Activated T-helper 17 cell treated with anti-CD3 and anti-CD28 coated beads, Interleukin-2, amount 50 U/mL, for 72 hours (primary cell): ENCODE results near the gene EPX. TPM values are rescaled to one million over a fixed set of nuclear protein-coding genes. Genes with fewer than 3 reads are reported as not detected.

ENCODE experiments used
- ATAC-seq: fragments of 150-1000 bp; cut with Tn5 transposase; replicated peaks from 2 replicates; pipeline ENCODE4 v1.10.0; 2021; ENCODE audit warnings: mild to moderate bottlenecking, moderate library complexity
- H3K27ac Mint-ChIP-seq: one replicate; pipeline ENCODE4 v1.8.0; 2022; ENCODE audit warnings: mixed read lengths
- H3K27me3 Mint-ChIP-seq: one replicate; pipeline ENCODE4 v1.8.0; 2022; ENCODE audit warnings: mixed read lengths
- H3K36me3 Mint-ChIP-seq: one replicate; pipeline ENCODE4 v1.8.0; 2022; ENCODE audit warnings: low read depth, mild to moderate bottlenecking, mixed read lengths
- H3K4me1 Mint-ChIP-seq: one replicate; pipeline ENCODE4 v1.8.0; 2022; ENCODE audit warnings: mixed read lengths
- H3K4me3 Mint-ChIP-seq: one replicate; pipeline ENCODE4 v1.8.0; 2022; ENCODE audit warnings: mild to moderate bottlenecking, mixed read lengths
- H3K9me3 Mint-ChIP-seq: one replicate; pipeline ENCODE4 v1.8.0; 2022; ENCODE audit warnings: mixed read lengths
- total RNA-seq, 2 donors: library from RNA; stranded (reverse); gene quantifications; one replicate each; pipeline ENCODE4 v1.2.3, GENCODE V29; 2022

The EPX gene
- total RNA-seq, 2 donors from 2014 or later: not detected

- no peaks in the 10 kb centered on the region for H3K36me3 Mint-ChIP-seq
- peaks cover 20% of the 10 kb centered on the region for H3K27me3 Mint-ChIP-seq
- H3K4me3 Mint-ChIP-seq: no peak overlapping the region
- no peak for ATAC-seq
- no peak overlapping the region for H3K27ac Mint-ChIP-seq
- peaks cover 5% of the 10 kb centered on the region for H3K4me1 Mint-ChIP-seq
- no peaks in the 10 kb centered on the region for H3K9me3 Mint-ChIP-seq
These were observed 54.3 kb downstream of the EPX start for GRCh38 chr17:58246781-58247180.

DNA sequence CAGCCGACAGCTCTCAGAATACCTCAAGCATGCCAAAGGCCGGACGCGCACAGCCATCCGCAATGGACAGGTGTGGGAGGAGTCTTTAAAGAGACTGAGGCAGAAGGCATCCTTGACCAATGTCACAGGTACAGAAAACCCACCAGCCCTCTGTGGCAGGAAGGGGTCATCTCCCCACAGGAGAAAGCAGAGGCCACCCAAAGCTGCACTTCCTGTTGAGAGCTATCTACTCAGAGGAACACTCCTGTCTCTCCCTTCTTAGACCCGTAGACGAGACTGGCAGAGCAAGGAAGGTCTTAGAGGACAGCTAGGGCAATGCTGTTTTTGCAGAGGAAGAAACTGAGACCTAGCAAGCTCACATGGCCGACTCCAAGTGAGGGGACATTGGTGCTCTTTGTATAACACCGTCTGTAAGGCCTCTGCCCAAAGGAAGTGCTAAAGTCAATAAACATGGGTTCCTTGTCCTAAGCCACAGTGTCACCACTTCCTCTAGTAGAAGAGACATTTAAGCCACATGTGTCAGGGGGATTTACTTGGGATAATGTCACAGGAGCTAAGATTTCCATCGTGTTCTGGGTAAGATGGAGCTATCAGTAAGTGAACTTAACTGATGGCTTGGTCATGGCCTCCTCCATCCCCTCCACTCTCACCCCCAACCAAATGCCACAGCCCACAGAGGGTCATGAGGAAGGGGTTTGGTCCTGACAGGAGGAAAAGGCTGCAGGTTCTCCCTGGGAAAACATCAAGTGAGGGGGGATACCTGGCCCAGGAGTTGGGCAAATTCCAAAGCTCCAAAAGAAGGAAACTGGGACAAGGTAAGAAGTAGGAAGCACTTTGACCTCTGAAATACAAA lies 55.2 kb downstream of the EPX start:
- peak; percentile 17 for ATAC-seq
- Mint-ChIP-seq H3K27ac (no peak overlapping the region), H3K4me3 (no peak overlapping the region), H3K27me3 (peaks cover 20% of the 10 kb centered on the region), H3K9me3 (no peaks in the 10 kb centered on the region), H3K36me3 (no peaks in the 10 kb centered on the region), H3K4me1 (peaks cover 5% of the 10 kb centered on the region)

- Mint-ChIP-seq H3K9me3 (no peaks in the 10 kb centered on the region), H3K4me3 (peak overlapping the region; percentile 57), H3K27ac (no peak overlapping the region), H3K4me1 (peaks cover 3% of the 10 kb centered on the region), H3K27me3 (peaks cover 14% of the 10 kb centered on the region), H3K36me3 (no peaks in the 10 kb centered on the region)
- no peak for ATAC-seq
These were observed 56.4 kb downstream of the EPX start for GRCh38 chr17:58248955-58249269.

- H3K27me3 Mint-ChIP-seq: peaks cover 11% of the 10 kb centered on the region
- peak overlapping the region; percentile 57 for H3K4me3 Mint-ChIP-seq
- H3K9me3 Mint-ChIP-seq: no peaks in the 10 kb centered on the region
- ATAC-seq: peak; percentile 85
- no peaks in the 10 kb centered on the region for H3K36me3 Mint-ChIP-seq
- H3K4me1 Mint-ChIP-seq: no peaks in the 10 kb centered on the region
- H3K27ac Mint-ChIP-seq: peak overlapping the region; percentile 80
These were observed 57.0 kb downstream of the EPX start for GRCh38 chr17:58249270-58250133.

GRCh38 chr17:58250344-58251011 lies 58.0 kb downstream of the EPX start:
- no peak for ATAC-seq
- H3K4me3 Mint-ChIP-seq: peak overlapping the region; percentile 57

GRCh38 chr17:58252141-58252540 lies 59.6 kb downstream of the EPX start:
- no peak for ATAC-seq

More at GRCh38 chr17:58250344-58251011, 58.0 kb downstream of the EPX start:
- Mint-ChIP-seq H3K9me3 (no peaks in the 10 kb centered on the region), H3K36me3 (no peaks in the 10 kb centered on the region), H3K27ac (peak overlapping the region; percentile 80), H3K27me3 (peaks cover 13% of the 10 kb centered on the region), H3K4me1 (no peaks in the 10 kb centered on the region)

DNA sequence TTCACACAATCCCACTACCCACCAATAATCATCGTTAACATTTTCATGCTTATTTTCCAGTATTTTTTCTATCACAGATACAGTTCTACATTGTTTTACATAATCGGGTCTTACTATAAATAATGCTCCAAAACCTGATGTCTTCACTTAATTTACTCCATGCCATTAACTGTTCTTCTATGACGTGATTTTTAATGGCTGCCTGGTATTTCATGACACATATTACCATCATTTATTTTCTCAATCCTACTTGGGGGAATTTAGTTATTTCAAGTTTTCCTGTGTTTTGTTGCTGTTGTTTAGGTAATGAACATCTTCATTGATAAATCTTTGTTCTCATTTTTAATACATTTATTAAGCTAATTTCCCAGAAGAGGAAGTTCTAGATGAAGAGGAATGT lies 60.6 kb downstream of the EPX start:
- Mint-ChIP-seq H3K27ac (no peak overlapping the region), H3K4me3 (no peak overlapping the region), H3K9me3 (no peaks in the 10 kb centered on the region), H3K36me3 (no peaks in the 10 kb centered on the region), H3K27me3 (peaks cover 10% of the 10 kb centered on the region), H3K4me1 (no peaks in the 10 kb centered on the region)
- no peak for ATAC-seq

More at GRCh38 chr17:58252141-58252540, 59.6 kb downstream of the EPX start:
- H3K27me3 Mint-ChIP-seq: peaks cover 7% of the 10 kb centered on the region
- no peaks in the 10 kb centered on the region for H3K4me1 Mint-ChIP-seq
- H3K27ac Mint-ChIP-seq: no peak overlapping the region
- no peaks in the 10 kb centered on the region for H3K36me3 Mint-ChIP-seq
- no peak overlapping the region for H3K4me3 Mint-ChIP-seq
- H3K9me3 Mint-ChIP-seq: no peaks in the 10 kb centered on the region

Other genes with a start within 250 kb of the EPX start
- gene CUEDC1, start 237.3 kb upstream of the EPX start, total RNA-seq: under 1 TPM; 0.15 to 0.56 TPM
- 10 to 100 TPM; 21.4 to 29.6 TPM for gene VEZF1, start 204.5 kb upstream of the EPX start, total RNA-seq
- gene SRSF1, start 185.5 kb upstream of the EPX start, total RNA-seq: 100 to 1,000 TPM; 276 to 391 TPM
- gene DYNLL2, start 109.3 kb upstream of the EPX start, total RNA-seq: 10 to 100 TPM; 24.3 to 27.1 TPM
- under 1 TPM; 0.13 to 0.15 TPM for gene OR4D1, start 44.3 kb upstream of the EPX start, total RNA-seq
- not detected for gene OR4D2, start 25.7 kb upstream of the EPX start, total RNA-seq
- 10 to 100 TPM; 15.0 to 16.3 TPM for gene MKS1, start 26.5 kb downstream of the EPX start, total RNA-seq
- gene LPO, start 45.9 kb downstream of the EPX start, total RNA-seq: under 1 TPM in 1 of 2 donors, not detected in 1; 0.16 TPM
- 1 to 10 TPM; 1.2 to 2.0 TPM for gene MPO, start 88.2 kb downstream of the EPX start, total RNA-seq
- gene TSPOAP1, start 136.1 kb downstream of the EPX start, total RNA-seq: 100 to 1,000 TPM in 1 of 2 donors, 10 to 100 TPM in 1; 97.2 to 107 TPM
- 100 to 1,000 TPM; 117 to 147 TPM for gene SUPT4H1, start 159.5 kb downstream of the EPX start, total RNA-seq
- under 1 TPM; 0.71 to 0.85 TPM for gene RNF43, start 224.8 kb downstream of the EPX start, total RNA-seq